HCT116 (cell line): Measurements from ENCODE around the gene MIPEP. TPM values are rescaled to one million over a fixed set of nuclear protein-coding genes. Genes with fewer than 3 reads are reported as not detected.

Experiments
- ATAC-seq: fragments of 200-7000 bp; cut with Tn5 transposase; 2 replicates; pipeline ENCODE4 v1.9.1; 2020; ENCODE audit warnings: mild to moderate bottlenecking, moderate library complexity
- BruUV-seq: library from RNA; stranded (reverse); fragments of 400-500 nt; replicated peaks from 2 replicates; lab custom pipeline; 2021; lab: Mats Ljungman, UMichigan
- CTCF ChIA-PET: fragments of 300-600 bp; sonication (Branson Sonifier 250); formaldehyde crosslinking; loops from one replicate; lab custom pipeline; 2021; ENCODE audit warnings: antibody characterized with exemption; lab: Charles Lee
- POLR2A ChIA-PET: fragments of 300-600, 350-600 bp; sonication (Branson Sonifier 250); formaldehyde crosslinking; loops from one replicate; lab custom pipeline; 2021; ENCODE audit warnings: antibody characterized with exemption; lab: Charles Lee
- RAD21 ChIA-PET, 2 experiments: fragments of 300-600 bp; sonication (Branson Sonifier 250); formaldehyde crosslinking; loops; one replicate each; lab custom pipeline; 2023; ENCODE audit warnings: low total read pairs in 2 of 2; ENCODE audit not compliant: uncharacterized antibody in 2 of 2, unreplicated experiment in 2 of 2, low non-redundant PET in 1 of 2; lab: Charles Lee
- DNase-seq: peaks from one replicate; pipeline ENCODE4 v3.0.0-alpha.2; 2010; ENCODE audit warnings: low read depth, low spot score
- H2AFZ ChIP-seq: fragments of 200-600 bp; shearing (Covaris generic), sonication (generic); 2 replicates; pipeline ENCODE4 v1.6.1; 2017; ENCODE audit warnings: low read depth, mixed run types, mixed read lengths, antibody characterized with exemption, low read length; ENCODE audit not compliant: poor library complexity, severe bottlenecking
- H3K27ac ChIP-seq: 2 replicates; pipeline ENCODE4 v1.5.1; 2012; ENCODE audit warnings: low read depth, low read length
- H3K27me3 ChIP-seq: fragments of 200-600 bp; sonication (generic); 2 replicates; pipeline ENCODE4 v1.6.1; 2016; ENCODE audit warnings: mixed run types, low read length, mixed read lengths; ENCODE audit not compliant: insufficient read depth
- H3K36me3 ChIP-seq, 2 experiments: fragments of 200-500 bp in 1 of 2; fragments of 200-600 bp in 1 of 2; sonication (Bioruptor generic) in 1 of 2; sonication (generic) in 1 of 2; 2 replicates each; pipeline versions ENCODE4 v1.5.1 to v1.6.1; 2014 to 2016; ENCODE audit warnings: low read length in 2 of 2, inconsistent platforms in 1 of 2, mixed read lengths in 1 of 2, mixed run types in 1 of 2; ENCODE audit not compliant: insufficient read depth in 2 of 2, control insufficient read depth in 1 of 2
- H3K4me1 ChIP-seq, 2 experiments: fragments of 200-600 bp in 1 of 2; sonication (generic) in 1 of 2; 2 replicates each; pipeline versions ENCODE4 v1.5.1 to v1.6.1; 2012 to 2017; ENCODE audit warnings: low read length in 2 of 2, inconsistent platforms in 1 of 2, mild to moderate bottlenecking in 1 of 2, mixed read lengths in 1 of 2, mixed run types in 1 of 2, moderate library complexity in 1 of 2; ENCODE audit not compliant: insufficient read depth in 2 of 2, control insufficient read depth in 1 of 2
- H3K4me2 ChIP-seq: fragments of 200-600 bp; sonication (generic); 2 replicates; pipeline ENCODE4 v1.6.1; 2017; ENCODE audit warnings: mixed run types, low read length, mixed read lengths
- H3K4me3 ChIP-seq, 2 experiments: fragments of 200-600 bp in 1 of 2; sonication (generic) in 1 of 2; replicated peaks in 1 of 2; 2 replicates each; pipeline ENCODE4 v1.5.1; 2011 to 2016; ENCODE audit warnings: low read length in 2 of 2, control low read depth in 1 of 2, low read depth in 1 of 2, mild to moderate bottlenecking in 1 of 2, mixed read lengths in 1 of 2, mixed run types in 1 of 2
- H3K79me2 ChIP-seq: fragments of 200-600 bp; sonication (generic); 2 replicates; pipeline ENCODE4 v1.6.1; 2017; ENCODE audit warnings: mild to moderate bottlenecking, mixed run types, low read length, moderate library complexity, mixed read lengths; ENCODE audit not compliant: insufficient read depth
- H3K9ac ChIP-seq: fragments of 200-600 bp; sonication (generic); 2 replicates; pipeline ENCODE4 v1.6.1; 2016; ENCODE audit warnings: low read length, mixed read lengths
- H3K9me2 ChIP-seq: fragments of 200-600 bp; sonication (generic), shearing (Covaris generic); 2 replicates; pipeline ENCODE4 v1.6.1; 2017; ENCODE audit warnings: mixed run types, mild to moderate bottlenecking, moderate library complexity; ENCODE audit not compliant: insufficient read depth
- H3K9me3 ChIP-seq, 2 experiments: fragments of 200-500 bp in 1 of 2; fragments of 200-600 bp in 1 of 2; sonication (Bioruptor generic) in 1 of 2; sonication (generic) in 1 of 2; 2 replicates each; pipeline ENCODE4 v1.6.1; 2014 to 2017; ENCODE audit warnings: low read length in 2 of 2, mixed read lengths in 2 of 2, inconsistent platforms in 1 of 2, low read depth in 1 of 2, mild to moderate bottlenecking in 1 of 2, mixed run types in 1 of 2, moderate library complexity in 1 of 2; ENCODE audit not compliant: control insufficient read depth in 1 of 2, insufficient read depth in 1 of 2
- H4K20me1 ChIP-seq: fragments of 200-600 bp; sonication (generic), shearing (Covaris generic); 2 replicates; pipeline ENCODE4 v1.6.1; 2017; ENCODE audit warnings: mixed run types, mild to moderate bottlenecking, moderate library complexity; ENCODE audit not compliant: insufficient read depth
- EZH2 ChIP-seq: fragments of 200-600 bp; sonication (generic); IDR thresholded peaks from 2 replicates; pipeline ENCODE4 v1.6.1; 2017; ENCODE audit warnings: antibody characterized with exemption, mixed run types
- EZH2phosphoT487 ChIP-seq: fragments of 200-600 bp; IDR thresholded peaks from 2 replicates; pipeline ENCODE4 v1.6.1; 2018; ENCODE audit warnings: antibody characterized with exemption, borderline replicate concordance
- FOSL1 ChIP-seq: IDR thresholded peaks from 2 replicates; pipeline ENCODE4 v1.6.1; 2012; ENCODE audit warnings: low read depth
- RAD21 ChIP-seq: IDR thresholded peaks from 2 replicates; pipeline ENCODE4 v1.6.1; 2012; ENCODE audit warnings: low read depth, mild to moderate bottlenecking
- SP1 ChIP-seq: IDR thresholded peaks from 2 replicates; pipeline ENCODE4 v1.6.1; 2012; ENCODE audit warnings: low read depth
- TCF7L2 ChIP-seq: IDR thresholded peaks from 2 replicates; pipeline ENCODE4 v1.7.0; 2011; ENCODE audit warnings: borderline replicate concordance, inconsistent platforms; ENCODE audit not compliant: insufficient read depth, insufficient read length; ENCODE audit errors: extremely low read depth
- YY1 ChIP-seq: IDR thresholded peaks from 2 replicates; pipeline ENCODE4 v1.6.1; 2011; ENCODE audit warnings: low read length, low read depth, moderate library complexity, mild to moderate bottlenecking; ENCODE audit not compliant: insufficient replicate concordance; ENCODE audit errors: extremely low read depth
- ZBTB33 ChIP-seq: IDR thresholded peaks from 2 replicates; pipeline ENCODE4 v1.6.1; 2011; ENCODE audit warnings: mild to moderate bottlenecking, low read length, moderate library complexity; ENCODE audit not compliant: insufficient replicate concordance; ENCODE audit errors: extremely low read depth
- ZNF274 ChIP-seq: fragments of 200-500 bp; sonication (Bioruptor generic); IDR thresholded peaks from 2 replicates; pipeline ENCODE4 v1.6.1; 2014; ENCODE audit warnings: mild to moderate bottlenecking, low read depth, low read length, inconsistent platforms
- intact Hi-C: fragments of 100-400 bp; cut with micrococcal nuclease; formaldehyde crosslinking; loops from 2 replicates; pipeline ENCODE4 v1.10.0; 2022
- total RNA-seq: library from RNA; stranded (reverse); gene quantifications from one replicate; pipeline ENCODE4 v1.2.1, GENCODE V29; 2021; ENCODE audit not compliant: unreplicated experiment
- TF ChIP-seq, protein P1 (sequence below): IDR thresholded peaks from 2 replicates; pipeline ENCODE4 v1.6.1; 2012; ENCODE audit warnings: low read depth

The MIPEP gene
- total RNA-seq, 1 experiment from 2014 or later: 33.3 TPM

DNA sequence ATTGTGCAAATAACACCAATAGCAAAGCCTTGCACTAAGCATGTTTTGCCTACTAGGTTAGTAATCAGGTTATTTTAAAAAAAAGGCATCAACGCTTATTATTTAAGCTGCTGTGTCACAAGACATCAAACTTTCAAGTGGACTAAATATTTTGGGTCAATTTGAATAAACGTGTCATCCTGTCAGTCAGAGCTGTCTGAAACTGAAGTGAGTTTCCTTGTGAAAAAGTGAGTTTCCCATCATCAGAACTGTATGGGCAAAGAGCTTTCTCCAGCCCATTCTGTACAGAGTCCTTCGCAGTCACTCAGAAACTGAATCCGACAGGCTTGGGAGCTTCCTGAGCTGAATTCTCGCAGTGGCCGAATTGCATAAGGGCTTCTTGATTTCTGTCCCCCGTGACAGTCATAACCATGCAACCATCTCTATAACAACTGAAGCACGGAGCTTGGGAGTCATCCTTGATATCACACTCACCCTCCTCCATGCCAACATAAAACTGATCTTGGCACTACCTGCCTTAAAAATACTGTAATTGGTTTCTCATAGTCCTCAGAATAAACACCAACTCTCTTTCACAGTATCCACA lies 139.8 kb downstream of the MIPEP start (continued):
- no peak for TF ChIP-seq ZBTB33

DNA sequence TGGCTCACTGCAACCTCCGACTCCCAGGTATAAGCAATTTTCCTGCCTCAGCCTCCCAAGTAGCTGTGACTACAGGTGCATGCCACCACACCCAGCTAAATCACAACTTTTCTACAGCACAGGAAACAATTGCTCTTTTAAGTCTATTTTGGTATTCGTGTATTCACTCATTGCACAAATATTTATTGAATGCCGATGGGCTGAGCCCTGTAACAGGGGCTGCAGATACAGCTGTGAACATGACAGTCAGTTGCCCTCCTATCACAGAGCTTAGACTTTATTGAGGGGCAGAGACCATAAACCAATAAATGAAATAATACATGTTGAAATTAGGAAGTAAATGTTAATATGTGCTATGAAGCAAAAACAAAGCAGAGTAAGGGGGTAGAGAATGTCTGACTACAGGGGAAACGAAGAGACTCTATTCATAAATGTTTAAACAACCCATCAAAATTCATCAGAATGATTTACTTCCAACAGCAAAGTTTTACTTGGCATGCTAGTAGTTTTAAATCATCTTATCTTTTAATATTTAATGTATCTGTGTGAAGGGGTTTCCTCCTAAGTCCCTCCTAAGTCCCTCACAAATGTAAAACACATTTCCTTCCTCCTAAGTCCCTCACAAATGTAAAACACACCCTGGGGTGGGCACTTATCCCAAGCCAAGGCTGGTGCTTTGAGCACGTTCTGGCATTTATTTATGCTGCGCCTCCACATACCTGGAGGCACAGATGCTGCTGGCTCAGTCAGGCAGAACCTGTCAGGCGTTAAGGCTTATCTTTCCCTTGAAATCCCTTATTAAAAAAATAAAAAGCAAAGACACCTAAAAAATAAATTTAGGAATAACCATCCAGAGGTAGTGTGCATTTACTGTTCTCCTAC lies 140.8 kb downstream of the MIPEP start:
- RAD21 ChIA-PET: no interaction called here

More for the DNA sequence above, 140.8 kb downstream of the MIPEP start:
- no peaks in the 10 kb centered on the region for H4K20me1 ChIP-seq
- intact Hi-C loops: no loop called here
- no peak overlapping the region for H3K9ac ChIP-seq
- H3K27ac ChIP-seq: no peak overlapping the region
- no peaks in the 10 kb centered on the region for H3K79me2 ChIP-seq
- TF ChIP-seq, protein P1, sequence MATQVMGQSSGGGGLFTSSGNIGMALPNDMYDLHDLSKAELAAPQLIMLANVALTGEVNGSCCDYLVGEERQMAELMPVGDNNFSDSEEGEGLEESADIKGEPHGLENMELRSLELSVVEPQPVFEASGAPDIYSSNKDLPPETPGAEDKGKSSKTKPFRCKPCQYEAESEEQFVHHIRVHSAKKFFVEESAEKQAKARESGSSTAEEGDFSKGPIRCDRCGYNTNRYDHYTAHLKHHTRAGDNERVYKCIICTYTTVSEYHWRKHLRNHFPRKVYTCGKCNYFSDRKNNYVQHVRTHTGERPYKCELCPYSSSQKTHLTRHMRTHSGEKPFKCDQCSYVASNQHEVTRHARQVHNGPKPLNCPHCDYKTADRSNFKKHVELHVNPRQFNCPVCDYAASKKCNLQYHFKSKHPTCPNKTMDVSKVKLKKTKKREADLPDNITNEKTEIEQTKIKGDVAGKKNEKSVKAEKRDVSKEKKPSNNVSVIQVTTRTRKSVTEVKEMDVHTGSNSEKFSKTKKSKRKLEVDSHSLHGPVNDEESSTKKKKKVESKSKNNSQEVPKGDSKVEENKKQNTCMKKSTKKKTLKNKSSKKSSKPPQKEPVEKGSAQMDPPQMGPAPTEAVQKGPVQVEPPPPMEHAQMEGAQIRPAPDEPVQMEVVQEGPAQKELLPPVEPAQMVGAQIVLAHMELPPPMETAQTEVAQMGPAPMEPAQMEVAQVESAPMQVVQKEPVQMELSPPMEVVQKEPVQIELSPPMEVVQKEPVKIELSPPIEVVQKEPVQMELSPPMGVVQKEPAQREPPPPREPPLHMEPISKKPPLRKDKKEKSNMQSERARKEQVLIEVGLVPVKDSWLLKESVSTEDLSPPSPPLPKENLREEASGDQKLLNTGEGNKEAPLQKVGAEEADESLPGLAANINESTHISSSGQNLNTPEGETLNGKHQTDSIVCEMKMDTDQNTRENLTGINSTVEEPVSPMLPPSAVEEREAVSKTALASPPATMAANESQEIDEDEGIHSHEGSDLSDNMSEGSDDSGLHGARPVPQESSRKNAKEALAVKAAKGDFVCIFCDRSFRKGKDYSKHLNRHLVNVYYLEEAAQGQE: no peak
- TF ChIP-seq FOSL1: no peak
- TF ChIP-seq YY1: no peak
- no peak for TF ChIP-seq ZNF274
- no peak for TF ChIP-seq EZH2phosphoT487
- no peak for TF ChIP-seq SP1
- TF ChIP-seq ZBTB33: no peak
- TF ChIP-seq RAD21: no peak
- no peak for TF ChIP-seq EZH2
- TF ChIP-seq TCF7L2: no peak
- H3K36me3 ChIP-seq: no peaks in the 10 kb centered on the region
- POLR2A ChIA-PET: no interaction called here
- no peaks in the 10 kb centered on the region for H3K9me2 ChIP-seq
- CTCF ChIA-PET: no interaction called here
- DNase-seq (no peak), ATAC-seq (no peak)
- no peak overlapping the region for H3K4me3 ChIP-seq
- no TSS peak for BruUV-seq
- no peak overlapping the region for H3K4me2 ChIP-seq
- peaks cover 2 to 13% of the 10 kb centered on the region in 2 experiments; a peak in 3 of 4 replicates for H3K4me1 ChIP-seq
- H3K9me3 ChIP-seq: no peaks in the 10 kb centered on the region
- H2AFZ ChIP-seq: no peak overlapping the region
- no peaks in the 10 kb centered on the region for H3K27me3 ChIP-seq
